K562 (cell line): ENCODE measurements around the gene NIPA2. TPM values are rescaled to one million over a fixed set of nuclear protein-coding genes. Genes with fewer than 3 reads are reported as not detected.

Experiments used
- ARID1B ChIP-seq: fragments of 450-650 bp; IDR thresholded peaks from 2 replicates; pipeline ENCODE4 v1.6.1; 2016; ENCODE audit warnings: antibody characterized with exemption, mild to moderate bottlenecking, inconsistent platforms
- CAMTA2 ChIP-seq: fragments of 250-450 bp; sonication (Bioruptor Pico); conservative IDR thresholded peaks from 2 replicates; pipeline ENCODE4 v1.5.1; 2022
- ESRRA ChIP-seq: fragments of 450-650 bp; IDR thresholded peaks from 2 replicates; pipeline ENCODE4 v1.6.1; 2014; ENCODE audit warnings: low read depth, mild to moderate bottlenecking, moderate library complexity, borderline replicate concordance
- NKRF ChIP-seq: fragments of 450-650 bp; IDR thresholded peaks from 2 replicates; pipeline ENCODE4 v1.6.1; 2016; ENCODE audit warnings: borderline replicate concordance
- POLR2G ChIP-seq: fragments of 200-400 bp; formaldehyde crosslinking; IDR thresholded peaks from 2 replicates; pipeline ENCODE4 v1.6.1; 2017; ENCODE audit warnings: low read depth, mild to moderate bottlenecking, antibody characterized with exemption, low read length, moderate library complexity
- POU5F1 ChIP-seq: fragments of 150-350 bp; IDR thresholded peaks from 2 replicates; pipeline ENCODE4 v1.6.1; 2014; ENCODE audit warnings: borderline replicate concordance, low read length, low read depth, mild to moderate bottlenecking; ENCODE audit not compliant: partially characterized antibody
- RAD21 ChIP-seq, 2 experiments: fragments of 250-450 bp in 1 of 2; fragments of 450-650 bp in 1 of 2; sonication (Bioruptor Pico) in 1 of 2; formaldehyde crosslinking in 1 of 2; IDR thresholded peaks in 1 of 2; conservative IDR thresholded peaks in 1 of 2; 2 replicates each; pipeline versions ENCODE4 v1.4.0 to v1.8.0; 2020 to 2022; ENCODE audit warnings: mild to moderate bottlenecking in 2 of 2, moderate library complexity in 1 of 2
- RCOR1 ChIP-seq, 2 experiments: IDR thresholded peaks; 2 replicates each; pipeline ENCODE4 v1.6.1; 2012; ENCODE audit warnings: low read depth in 2 of 2, low read length in 2 of 2, borderline replicate concordance in 1 of 2, improper control_type of control experiment in 1 of 2
- SIN3B ChIP-seq: fragments of 450-650 bp; IDR thresholded peaks from 2 replicates; pipeline ENCODE4 v1.6.1; 2017; ENCODE audit warnings: low read depth, mild to moderate bottlenecking, moderate library complexity
- SRF ChIP-seq, 2 experiments: fragments of 250-450, 450-650 bp in 1 of 2; sonication (Bioruptor Pico) in 1 of 2; sonication (generic) in 1 of 2; formaldehyde crosslinking; IDR thresholded peaks; 2 replicates each; pipeline versions ENCODE4 v1.5.0 to v1.5.1; 2020 to 2022; ENCODE audit warnings: mild to moderate bottlenecking in 1 of 2, missing genetic modification reagents in 1 of 2
- SUPT5H ChIP-seq: fragments of 450-650 bp; IDR thresholded peaks from 2 replicates; pipeline ENCODE4 v1.6.1; 2016
- THAP7 ChIP-seq: fragments of 250-450 bp; sonication (Bioruptor Pico); IDR thresholded peaks from 2 replicates; pipeline ENCODE4 v1.5.0; 2021
- THRAP3 ChIP-seq: fragments of 450-650 bp; IDR thresholded peaks from 2 replicates; pipeline ENCODE4 v1.6.1; 2016; ENCODE audit warnings: mild to moderate bottlenecking, inconsistent platforms, borderline replicate concordance
- TRIM28 ChIP-seq: fragments of 450-650 bp; IDR thresholded peaks from 2 replicates; pipeline ENCODE4 v1.6.1; 2017
- ZBTB40 ChIP-seq, 2 experiments: fragments of 450-650 bp in 1 of 2; sonication (generic) in 1 of 2; formaldehyde crosslinking in 1 of 2; IDR thresholded peaks; 2 replicates each; pipeline versions ENCODE4 v1.7.1 to v1.9.0; 2016 to 2022; ENCODE audit warnings: inconsistent platforms in 1 of 2, mild to moderate bottlenecking in 1 of 2, missing genetic modification reagents in 1 of 2
- polyA plus RNA-seq, 8 experiments: library from polyadenylated mRNA; depleted of rRNA in 4 of 8; stranded (reverse) in 5 of 8; unstranded in 3 of 8; fragments of >200 nt; fragmentation: Nextera tagmentation in 2 of 8; fragmentation: Illumina TruSeq in 1 of 8; extraction: Ambion mirVana in 2 of 8; extraction: Trizol in 1 of 8; gene quantifications; 2 replicates each; pipeline versions ENCODE4 v1.2.1 to v1.2.3, GENCODE V29; 2011 to 2014; ENCODE audit warnings: inconsistent platforms in 1 of 8, missing spikeins in 1 of 8
- total RNA-seq, 7 experiments: library from RNA; depleted of rRNA in 6 of 7; stranded (reverse); fragments of >200 nt in 6 of 7; fragmentation: Illumina TruSeq in 2 of 7; extraction: Trizol in 2 of 7; gene quantifications; 2 replicates each; pipeline versions ENCODE4 v1.2.1 to v1.2.3, GENCODE V29; 2011 to 2021; ENCODE audit warnings: low replicate concordance in 1 of 7

Gene NIPA2
- total and polyA plus RNA-seq, 9 of the 15 experiments (the other 6 are each of a cell fraction or from before 2014, with no cell fraction given) = 18.7 to 107 (median 87.3) TPM

GRCh38 chr15:22838292-22839042, at the start of gene NIPA2 (continued):
- TF ChIP-seq NKRF (peak; percentile 91), ZBTB40 (IDR thresholded peaks at IDR 0.05) (peak; percentile 79), ZBTB40 (CRISPR knock-in tag; IDR thresholded peaks at IDR 0.05) (no peak), RCOR1 (IDR thresholded peaks at IDR 0.05; ENCODE audit: borderline replicate concordance in 1 of 2, low read depth in 2 of 2, low read length in 2 of 2) (peak in 1 of 2 experiments; percentile 37; a peak in 1 of 4 replicates), THAP7 (CRISPR knock-in tag) (no peak), RAD21 (CRISPR knock-in tag; conservative IDR thresholded peaks at IDR 0.05 in 1 of 2, IDR thresholded peaks at IDR 0.05 in 1 of 2) (peak; percentile 19 to 32; a peak in 1 of 4 replicates), POU5F1 (peak; percentile 35), SUPT5H (peak; percentile 90), SIN3B (peak; percentile 90), SRF (CRISPR knock-in tag; IDR thresholded peaks at IDR 0.05) (peak in 1 of 2 experiments; percentile 64; a peak in 1 of 4 replicates), CAMTA2 (CRISPR knock-in tag) (0 out of 2 replicates have a peak, but pooled peaks have one; percentile 28), ESRRA (peak; percentile 80), THRAP3 (no peak), TRIM28 (no peak), POLR2G (peak; percentile 98), ARID1B (0 out of 2 replicates have a peak, but pooled peaks have one; percentile 42)
